Cardiac septum (tissue), 1 donor: ENCODE data around the gene CFHR3. TPM values are rescaled to one million over a fixed set of nuclear protein-coding genes. Genes with fewer than 3 reads are reported as not detected.
"Not testable (repeated sequence)": the region's sequence is repeated elsewhere in the genome, so short reads cannot be mapped to it uniquely, and the experiment has no call there.

ENCODE experiments used
- DNase-seq: peaks from one replicate; pipeline ENCODE4 v3.0.0-alpha.2; 2020; ENCODE audit warnings: low spot score
- intact Hi-C: fragments of 100-400 bp; cut with DNase I; formaldehyde crosslinking; loops from one replicate; pipeline ENCODE4 v1.14.0; 2022
- long read RNA-seq: library from polyadenylated mRNA; unstranded; transcript quantifications from one replicate; pipeline ENCODE4 v2.0.0, GENCODE V29; 2021
- total RNA-seq: library from RNA; stranded (reverse); fragmentation: NEBNext Ultra II Directional; extraction: Animal tissue kit (Norgen Biotek cat#: 25700); gene quantifications from one replicate; pipeline ENCODE4 v1.2.1, GENCODE V29; 2021
- donor health status: DM: no; HTN: no; CAD: no.

The CFHR3 gene
- total RNA-seq, result not detected
- long read RNA-seq, result 0 reads

DNA sequence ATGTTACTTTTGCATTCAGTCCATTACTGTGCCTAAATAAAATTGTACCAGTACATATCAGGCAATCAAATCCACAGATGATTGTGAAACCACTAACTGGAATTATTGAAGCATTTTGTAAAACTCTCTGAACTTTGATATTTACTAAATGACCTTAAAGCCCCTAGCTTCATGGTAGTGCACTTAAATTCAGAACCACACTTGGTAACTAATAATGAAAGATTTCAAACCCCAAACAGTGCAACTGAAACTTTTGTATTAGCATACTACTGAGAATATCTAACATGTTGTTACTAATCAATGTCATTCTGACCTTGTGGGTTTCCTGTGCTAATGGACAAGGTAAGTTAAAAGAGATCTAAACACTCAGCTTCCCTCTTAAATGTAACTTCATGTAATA, at the start of gene CFHR3:
TSS of gene CFHR3 (plus strand) at position 238 of the 400 bp plus-strand sequence. CDS start at position 285, 47 bp downstream.
- DNase-seq, result no peak
- intact Hi-C loops, result no loop called here

DNA sequence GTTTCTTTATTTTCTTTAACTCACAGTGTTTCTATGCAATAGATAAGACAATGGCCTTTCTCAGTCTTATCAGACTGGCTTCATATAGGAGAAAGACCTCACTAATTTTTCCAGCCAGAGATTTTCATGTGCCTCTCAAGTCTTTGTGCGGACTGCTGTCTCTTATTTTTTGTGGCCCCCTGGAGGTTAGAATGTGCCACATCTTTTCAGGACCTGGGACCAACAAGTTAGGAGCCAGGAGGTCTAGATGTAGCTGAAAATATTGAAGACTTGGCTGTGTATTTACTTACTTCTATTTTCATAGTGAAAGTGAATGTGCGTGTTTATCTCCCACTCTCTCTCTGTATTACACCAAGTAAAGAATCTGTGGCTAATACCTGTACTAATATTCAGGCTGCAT, 42.1 kb upstream of the CFHR3 start:
- DNase-seq, result no peak
- intact Hi-C loops, result no loop called here

DNA sequence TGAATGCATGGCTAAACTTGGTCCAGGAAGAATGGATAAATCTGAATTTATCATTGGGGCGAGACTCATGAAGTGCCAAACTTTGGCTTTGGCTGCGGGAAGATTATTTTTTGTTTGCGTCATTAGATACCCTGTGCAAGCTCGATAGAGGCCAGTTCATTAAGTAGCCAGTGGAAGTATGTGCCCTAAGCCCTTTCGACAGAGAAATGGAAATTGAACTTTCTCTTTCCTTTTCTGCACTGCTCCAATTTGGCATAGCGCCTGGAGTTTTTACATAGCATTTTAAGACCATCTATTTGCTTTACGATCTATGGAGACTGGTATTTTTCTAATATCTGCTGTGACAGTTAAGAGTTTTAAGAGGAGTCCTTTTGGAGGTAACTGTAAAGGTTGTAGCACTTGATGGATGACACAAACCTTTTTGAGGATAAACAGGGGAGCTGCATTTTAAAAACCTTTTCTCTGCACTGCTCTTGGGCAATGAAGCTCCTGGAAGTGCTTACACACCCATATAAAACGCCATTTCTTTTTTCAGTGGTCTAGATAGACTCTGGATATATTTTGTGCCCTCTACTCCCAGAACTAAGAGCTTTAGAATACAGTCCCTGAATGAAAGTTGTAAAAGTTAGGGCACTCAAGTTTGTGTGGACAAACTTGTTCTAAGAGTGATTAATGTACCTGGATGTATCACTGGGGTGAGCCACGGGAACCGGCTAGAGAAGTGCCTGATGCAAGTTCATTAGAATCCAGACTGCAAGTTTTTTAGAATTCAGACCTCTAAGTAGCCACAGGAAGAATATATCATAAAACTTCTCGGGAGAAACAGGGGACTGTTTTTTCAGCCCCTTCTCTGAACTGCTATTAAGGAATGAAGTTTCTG, 41.3 kb upstream of the CFHR3 start:
- no peak for DNase-seq
- intact Hi-C loops, result no loop called here

DNA sequence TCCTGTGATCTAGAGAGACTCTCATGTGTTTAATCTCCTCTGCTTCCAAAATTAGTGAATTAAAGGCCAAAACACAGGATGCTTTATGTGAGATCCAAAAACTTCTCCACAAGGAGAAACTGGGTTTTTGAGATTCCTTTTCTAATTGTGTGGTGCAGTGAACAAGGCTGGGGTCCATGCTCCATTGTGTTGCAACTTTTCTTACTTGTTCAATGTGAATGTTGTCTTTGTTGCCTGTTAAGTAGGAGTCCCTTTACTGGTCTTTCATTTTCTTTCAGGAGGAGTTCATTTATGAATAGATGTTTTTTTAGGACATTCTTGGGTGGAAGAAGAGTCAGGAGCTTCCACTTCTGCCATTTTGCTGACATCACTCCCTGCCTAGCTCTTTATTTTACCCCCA, 40.6 kb upstream of the CFHR3 start:
- no peak for DNase-seq
- intact Hi-C loops, result no loop called here

DNA sequence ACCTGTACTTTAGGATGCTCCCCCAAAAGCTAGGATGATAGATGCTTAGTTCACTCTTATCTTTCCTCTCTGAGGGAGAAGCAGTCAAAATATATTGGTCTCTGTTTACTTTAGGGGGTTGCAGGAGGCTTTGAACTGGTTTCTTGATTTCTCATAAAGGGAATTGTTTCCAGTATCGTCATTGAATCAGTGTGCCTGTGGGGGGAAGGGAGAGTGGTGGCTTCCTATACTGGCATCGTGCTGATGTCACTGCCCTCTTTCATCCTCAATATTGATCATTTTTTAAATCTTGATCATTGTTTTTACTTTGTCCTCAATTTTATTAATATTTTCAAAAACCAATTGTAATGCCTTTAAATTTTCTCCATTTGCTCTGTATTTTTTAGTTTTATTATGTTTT, 40.2 kb upstream of the CFHR3 start:
- DNase-seq, result no peak
- intact Hi-C loops, result no loop called here

DNA sequence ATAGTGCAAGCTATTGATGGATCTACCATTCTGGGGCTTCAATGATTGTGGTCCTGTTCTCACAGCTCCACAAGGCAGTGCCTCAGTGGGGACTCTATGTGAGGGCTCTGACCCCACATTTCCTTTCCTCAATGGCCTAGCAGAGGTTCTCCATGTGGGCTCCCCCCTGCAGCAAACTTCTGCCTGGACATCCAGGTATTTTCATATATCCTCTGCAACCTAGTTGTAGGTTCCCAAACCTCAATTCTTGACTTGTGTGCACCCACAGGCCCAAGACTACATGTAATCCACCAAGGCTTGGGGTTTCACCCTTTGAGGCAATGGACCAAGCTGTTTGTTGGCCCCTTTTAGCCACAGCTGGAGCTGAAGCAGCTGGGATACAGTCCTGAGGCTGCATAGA, 35.9 kb upstream of the CFHR3 start:
- intact Hi-C loops, result no loop called here
- DNase-seq, result no peak

DNA sequence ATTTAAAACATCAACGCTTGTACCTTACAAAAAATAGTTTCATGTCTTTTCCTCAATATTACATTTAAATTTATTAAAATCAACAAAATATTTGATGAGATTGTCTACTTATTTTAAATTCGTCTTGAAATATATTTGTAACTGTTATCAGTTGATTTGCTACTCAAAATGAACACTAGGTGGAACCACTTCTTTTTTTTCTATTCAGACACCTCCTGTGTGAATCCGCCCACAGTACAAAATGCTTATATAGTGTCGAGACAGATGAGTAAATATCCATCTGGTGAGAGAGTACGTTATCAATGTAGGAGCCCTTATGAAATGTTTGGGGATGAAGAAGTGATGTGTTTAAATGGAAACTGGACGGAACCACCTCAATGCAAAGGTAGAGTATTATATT, 31.4 kb upstream of the CFHR3 start:
- DNase-seq, intact Hi-C loops: not testable (repeated sequence)

DNA sequence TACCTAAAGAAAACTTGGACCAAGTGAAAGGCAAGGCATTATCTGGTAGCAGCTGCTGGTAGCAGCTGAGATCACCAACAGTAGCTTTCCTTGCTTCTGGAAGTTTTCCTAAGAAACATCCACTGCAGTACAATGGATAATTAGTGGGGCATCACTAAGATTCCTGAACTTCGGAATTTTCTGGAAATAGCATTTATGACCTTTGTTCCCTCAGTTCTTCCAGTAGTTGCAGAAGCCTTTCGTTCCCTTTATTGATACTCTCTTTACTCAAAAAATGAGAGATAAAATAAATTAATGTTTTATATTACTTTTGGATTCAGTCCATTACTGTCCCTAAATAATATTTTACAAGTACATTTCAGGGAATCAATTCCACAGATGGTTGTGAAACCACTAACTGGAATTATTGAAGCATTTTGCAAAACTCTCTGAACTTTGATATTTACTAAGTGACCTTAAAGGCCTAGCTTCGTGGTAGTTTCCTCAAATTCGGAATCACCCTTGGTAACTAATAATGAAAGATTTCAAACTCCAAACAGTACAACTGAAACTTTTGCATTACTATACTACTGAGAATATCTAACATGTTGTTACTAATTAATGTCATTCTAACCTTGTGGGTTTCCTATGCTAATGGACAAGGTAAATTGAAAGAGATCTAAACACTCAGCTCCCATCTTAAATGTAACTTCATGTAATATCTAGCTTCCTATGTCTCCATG, 9.5 kb upstream of the CFHR3 start:
- intact Hi-C loops, result not testable (repeated sequence)

DNA sequence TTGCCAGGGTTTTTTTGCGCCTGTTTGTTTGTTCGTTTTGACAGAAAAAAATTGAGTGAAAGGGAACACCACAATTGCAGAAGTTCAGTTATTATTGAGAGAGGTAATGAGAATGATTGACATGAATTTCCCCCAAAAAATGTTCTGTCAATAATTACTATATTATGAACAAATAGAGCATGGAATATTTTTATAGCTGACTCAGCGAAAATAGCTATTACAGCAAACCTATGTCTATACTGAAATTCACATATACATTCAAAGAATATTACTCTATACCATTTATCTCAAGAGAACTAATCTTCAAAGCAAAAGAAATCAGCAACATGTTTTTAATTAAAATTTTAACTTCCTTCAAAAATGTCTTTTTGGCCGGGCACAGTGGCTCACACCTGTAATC, 4.8 kb upstream of the CFHR3 start:
- DNase-seq, intact Hi-C loops: not testable (repeated sequence)

More for the DNA sequence above, 9.5 kb upstream of the CFHR3 start:
- not testable (repeated sequence) for DNase-seq

DNA sequence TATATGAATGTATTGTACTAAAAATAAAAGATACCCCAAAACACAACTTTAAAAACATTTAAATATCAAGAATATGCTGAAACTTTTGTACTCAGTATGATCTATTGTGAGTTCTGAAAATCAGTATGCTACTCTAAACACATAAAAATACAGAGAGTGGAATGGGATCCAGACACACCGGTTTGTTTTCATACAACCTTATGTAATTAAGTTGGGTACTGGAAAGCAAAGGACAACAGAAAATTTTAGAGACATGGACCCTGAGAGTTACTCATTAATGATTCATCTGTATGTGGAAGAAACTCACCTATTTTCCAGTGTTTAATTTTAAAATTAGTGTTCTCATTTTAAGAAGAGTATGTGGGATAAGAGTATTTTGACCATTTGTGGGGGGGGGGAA, 927 bp upstream of the CFHR3 start:
- no peak for DNase-seq
- intact Hi-C loops, result no loop called here

DNA sequence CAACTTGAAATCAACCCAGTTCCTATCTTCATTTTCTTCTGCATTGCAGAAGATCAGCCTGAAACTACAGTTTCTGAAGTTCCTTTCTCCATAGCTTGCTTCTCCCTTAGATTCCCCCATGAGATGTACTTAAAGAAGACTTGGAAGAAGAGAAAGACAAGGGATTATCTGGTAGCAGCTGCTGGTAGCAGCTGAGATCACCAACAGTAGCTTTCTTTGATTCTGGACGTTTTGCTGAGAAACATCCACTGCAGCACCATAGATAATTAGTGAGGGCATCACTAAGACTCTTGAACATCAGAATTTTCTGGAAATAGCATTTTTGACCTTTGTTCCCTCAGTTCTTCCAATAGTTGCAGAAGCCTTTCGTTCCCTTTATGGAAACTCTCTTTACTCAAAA, 465 bp upstream of the CFHR3 start:
- DNase-seq, result no peak
- intact Hi-C loops, result no loop called here

DNA sequence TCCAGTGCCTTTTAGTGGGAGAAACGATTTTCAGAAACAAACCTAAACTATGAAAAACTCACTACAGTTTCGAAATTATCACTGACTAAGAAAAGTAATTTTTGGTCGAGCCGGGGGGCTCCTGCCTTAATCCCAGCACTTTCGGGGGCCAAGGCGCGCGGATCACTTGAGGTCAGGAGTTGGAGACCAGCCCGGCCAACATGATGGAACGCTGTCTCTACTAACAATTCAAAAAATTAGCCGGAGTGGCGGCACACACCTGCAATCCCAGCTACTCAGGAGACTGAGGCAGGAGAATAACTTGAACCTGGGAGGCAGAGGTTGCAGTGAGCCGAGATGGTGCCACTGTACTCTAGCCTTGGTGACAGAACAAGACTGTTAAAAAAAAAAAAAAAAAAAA, 3.0 kb downstream of the CFHR3 start:
- DNase-seq, result no peak
- intact Hi-C loops, result no loop called here

DNA sequence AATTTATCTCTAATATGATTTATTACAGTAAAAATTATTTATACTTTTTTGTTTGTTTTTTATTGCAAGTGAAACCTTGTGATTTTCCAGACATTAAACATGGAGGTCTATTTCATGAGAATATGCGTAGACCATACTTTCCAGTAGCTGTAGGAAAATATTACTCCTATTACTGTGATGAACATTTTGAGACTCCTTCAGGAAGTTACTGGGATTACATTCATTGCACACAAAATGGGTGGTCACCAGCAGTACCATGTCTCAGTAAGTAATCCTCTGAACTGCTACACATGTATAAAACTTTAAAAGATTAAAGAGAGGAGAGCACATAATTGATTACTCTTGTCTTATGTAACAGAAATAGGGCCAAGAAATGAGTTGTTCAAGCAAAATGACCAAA, 4.5 kb downstream of the CFHR3 start:
- DNase-seq, result no peak
- intact Hi-C loops, result no loop called here

DNA sequence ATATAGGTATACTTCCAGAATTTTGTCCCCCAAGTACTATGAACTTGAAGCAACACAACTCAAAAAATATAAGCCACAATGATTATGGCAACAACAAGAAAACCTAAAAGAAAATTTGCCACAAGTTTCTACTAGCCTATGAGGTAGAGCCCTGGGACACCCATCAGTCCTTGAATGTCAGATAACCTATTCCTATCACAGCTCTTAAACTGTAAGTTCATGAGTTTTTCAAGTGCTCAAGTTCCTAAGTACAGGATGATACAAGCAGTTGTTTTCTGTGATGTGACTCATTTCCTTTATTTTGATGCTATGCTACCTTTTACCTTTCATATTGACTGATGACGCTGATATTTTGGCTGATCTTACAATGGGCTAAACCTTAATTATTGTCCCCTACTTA, 16.6 kb downstream of the CFHR3 start:
- intact Hi-C loops, DNase-seq: not testable (repeated sequence)

DNA sequence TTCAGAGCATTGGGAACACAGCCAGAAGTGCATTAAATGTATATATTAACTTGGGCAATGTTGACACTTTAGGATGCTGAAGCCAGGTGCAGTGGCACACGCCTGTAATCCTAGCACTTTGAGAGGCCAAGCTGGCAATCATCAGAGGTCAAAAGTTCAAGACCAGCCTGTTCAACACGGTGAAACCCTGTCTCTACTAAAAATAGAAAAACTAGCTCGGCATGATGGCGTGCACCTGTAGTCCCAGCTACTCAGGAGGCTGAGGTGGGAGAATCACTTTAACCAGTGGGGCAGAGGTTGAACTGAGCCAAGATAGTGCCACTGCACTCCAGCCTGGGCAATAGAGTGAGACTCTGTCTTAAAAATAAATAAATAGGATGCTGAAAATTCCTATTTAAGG, 19.5 kb downstream of the CFHR3 start:
- DNase-seq, intact Hi-C loops: not testable (repeated sequence)

DNA sequence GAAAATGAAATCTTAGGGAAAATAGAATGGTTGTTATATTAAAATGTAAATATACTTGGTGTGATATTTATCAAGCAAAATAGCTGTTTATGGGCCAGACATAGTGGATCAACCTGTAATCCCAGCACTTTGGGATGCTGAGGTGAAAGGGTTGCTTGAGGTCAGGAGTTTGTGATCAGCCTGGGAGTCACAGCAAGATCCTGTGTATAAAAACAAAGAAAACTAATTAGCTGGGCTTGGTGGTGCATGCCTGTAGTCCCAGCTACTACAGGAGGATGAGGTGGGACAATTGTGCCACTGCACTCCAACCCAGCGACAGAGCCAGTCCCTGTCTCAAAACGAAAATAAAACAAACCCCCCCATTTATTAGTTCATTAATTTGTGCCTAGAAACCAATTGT, 23.3 kb downstream of the CFHR3 start:
- intact Hi-C loops, result no loop called here
- no peak for DNase-seq

DNA sequence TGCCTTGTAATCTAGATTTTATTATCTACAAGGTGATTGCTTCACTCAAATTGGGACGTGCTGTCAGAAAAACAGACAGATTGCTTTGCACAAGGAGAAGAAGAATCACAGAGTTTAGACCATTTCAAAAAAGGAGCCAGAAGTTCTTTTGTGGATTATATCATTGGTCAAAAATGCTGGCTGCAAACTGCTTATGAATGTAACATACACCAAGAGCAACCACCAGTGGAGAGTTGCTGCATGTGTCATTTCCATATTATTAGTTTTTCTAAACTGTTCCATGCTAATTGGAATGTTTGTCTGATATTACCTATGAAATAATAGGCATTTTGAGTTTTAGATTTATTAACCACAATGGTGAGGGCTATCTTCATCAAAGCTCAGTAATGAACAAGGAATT, 27.3 kb downstream of the CFHR3 start:
- DNase-seq, intact Hi-C loops: not testable (repeated sequence)

DNA sequence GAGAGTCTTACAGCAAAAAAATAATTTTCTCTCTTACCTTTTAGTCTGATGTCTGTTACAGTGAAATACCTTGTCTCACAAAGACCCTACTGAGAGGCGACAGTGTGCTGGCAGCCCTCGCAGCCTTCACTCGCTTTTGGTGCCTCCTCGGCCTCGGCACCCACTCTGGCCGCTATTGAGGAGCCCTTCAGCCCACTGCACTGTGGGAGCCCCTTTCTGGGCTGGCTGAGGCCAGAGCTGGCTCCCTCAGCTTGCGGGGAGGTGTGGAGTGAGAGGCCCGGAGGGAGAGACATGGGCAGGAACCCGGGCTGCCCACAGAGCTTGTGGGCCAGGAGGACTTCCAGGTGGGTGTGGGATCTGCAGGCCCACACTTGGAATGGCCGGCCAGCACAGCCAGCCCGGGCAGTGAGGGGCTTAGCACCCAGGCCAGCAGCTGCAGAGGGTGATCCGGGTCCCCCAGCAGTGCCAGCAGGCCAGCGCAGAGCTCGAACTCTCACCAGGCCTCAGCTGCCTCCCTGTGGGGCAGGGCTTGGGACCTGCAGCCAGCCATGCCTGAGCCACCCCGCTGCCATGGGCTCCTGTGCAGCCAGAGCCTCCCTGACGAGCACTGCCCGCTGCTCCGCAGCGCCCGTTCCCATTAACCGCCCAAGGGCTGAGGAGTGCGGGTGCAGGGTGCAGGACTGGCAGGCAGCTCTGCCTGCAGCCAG, 34.0 kb downstream of the CFHR3 start:
- no peak for DNase-seq
- intact Hi-C loops, result no loop called here

DNA sequence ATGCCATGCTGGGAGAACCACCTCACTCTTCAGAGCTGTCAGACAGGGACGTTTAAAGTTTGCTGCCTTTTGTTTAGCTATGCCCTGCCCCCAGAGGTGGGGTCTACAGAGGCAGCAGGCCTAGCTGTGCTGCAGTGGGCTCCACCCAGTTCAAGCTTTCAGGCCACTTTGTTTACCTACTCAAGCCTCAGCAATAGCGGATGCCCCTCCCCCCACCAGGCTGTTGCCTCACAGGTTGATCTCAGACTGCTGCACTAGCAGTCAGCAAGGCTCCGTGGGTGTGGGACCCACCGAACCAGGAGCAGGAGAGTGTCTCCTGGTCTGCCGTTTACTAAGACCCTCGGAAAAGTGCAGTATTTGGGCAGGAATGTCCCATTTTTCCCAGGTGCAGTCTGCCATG, 42.8 kb downstream of the CFHR3 start:
- DNase-seq, intact Hi-C loops: not testable (repeated sequence)

DNA sequence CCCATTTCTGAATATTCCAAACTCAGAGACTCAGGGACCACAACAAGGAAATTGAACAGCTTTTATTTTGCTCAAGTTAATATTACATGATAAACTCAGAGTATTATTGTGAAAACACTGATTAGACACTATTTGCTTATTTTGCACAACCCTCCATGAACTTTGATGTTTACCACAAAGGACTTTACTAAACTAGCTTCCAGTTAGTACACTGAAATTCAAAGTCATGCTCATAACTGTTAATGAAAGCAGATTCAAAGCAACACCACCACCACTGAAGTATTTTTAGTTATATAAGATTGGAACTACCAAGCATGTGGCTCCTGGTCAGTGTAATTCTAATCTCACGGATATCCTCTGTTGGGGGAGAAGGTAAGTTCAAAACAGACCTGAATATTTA, 44.9 kb downstream of the CFHR3 start, which contains the start of gene CFHR1:
TSS of gene CFHR1 (plus strand) at position 201 of the 400 bp plus-strand sequence. CDS start at position 315, 114 bp downstream.
- DNase-seq, intact Hi-C loops: not testable (repeated sequence)
